HEK293 (cell line): ENCODE results near the gene NAALADL2.

ENCODE experiments used
- KLF17 ChIP-seq: fragments of 450-650 bp; formaldehyde crosslinking; IDR thresholded peaks from 2 replicates; pipeline ENCODE4 v1.5.1; 2016; ENCODE audit warnings: missing biosample characterization, missing genetic modification characterization
- ZNF747 ChIP-seq: fragments of 450-650 bp; formaldehyde crosslinking; IDR thresholded peaks from 2 replicates; pipeline ENCODE4 v1.5.1; 2016; ENCODE audit warnings: missing biosample characterization, missing genetic modification characterization

DNA sequence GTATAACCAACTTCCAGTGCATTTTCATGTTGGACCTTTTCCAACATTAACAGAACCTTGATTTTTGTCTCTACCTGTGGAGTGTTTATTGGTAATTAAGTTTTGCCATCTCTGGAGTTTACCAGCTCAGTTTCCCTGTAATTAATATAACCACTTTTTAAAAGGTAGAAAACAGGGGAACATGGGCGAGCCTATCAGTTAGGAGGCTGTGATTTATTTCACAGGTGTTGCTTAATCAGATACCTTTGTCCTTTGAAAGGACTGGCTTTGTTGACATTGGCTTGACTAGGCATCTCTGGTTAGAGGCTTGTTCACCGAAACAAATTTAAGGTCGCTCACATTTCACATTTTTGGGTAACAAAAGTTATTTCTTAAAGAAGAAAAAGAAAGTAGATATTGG lies 622 bp downstream of the NAALADL2 start:
- no peak for TF ChIP-seq ZNF747 (tag by site-specific recombination)
- TF ChIP-seq KLF17 (tag by site-specific recombination): no peak
